ENCODE data around the gene FLNB.

- TF ChIP-seq, protein P1, sequence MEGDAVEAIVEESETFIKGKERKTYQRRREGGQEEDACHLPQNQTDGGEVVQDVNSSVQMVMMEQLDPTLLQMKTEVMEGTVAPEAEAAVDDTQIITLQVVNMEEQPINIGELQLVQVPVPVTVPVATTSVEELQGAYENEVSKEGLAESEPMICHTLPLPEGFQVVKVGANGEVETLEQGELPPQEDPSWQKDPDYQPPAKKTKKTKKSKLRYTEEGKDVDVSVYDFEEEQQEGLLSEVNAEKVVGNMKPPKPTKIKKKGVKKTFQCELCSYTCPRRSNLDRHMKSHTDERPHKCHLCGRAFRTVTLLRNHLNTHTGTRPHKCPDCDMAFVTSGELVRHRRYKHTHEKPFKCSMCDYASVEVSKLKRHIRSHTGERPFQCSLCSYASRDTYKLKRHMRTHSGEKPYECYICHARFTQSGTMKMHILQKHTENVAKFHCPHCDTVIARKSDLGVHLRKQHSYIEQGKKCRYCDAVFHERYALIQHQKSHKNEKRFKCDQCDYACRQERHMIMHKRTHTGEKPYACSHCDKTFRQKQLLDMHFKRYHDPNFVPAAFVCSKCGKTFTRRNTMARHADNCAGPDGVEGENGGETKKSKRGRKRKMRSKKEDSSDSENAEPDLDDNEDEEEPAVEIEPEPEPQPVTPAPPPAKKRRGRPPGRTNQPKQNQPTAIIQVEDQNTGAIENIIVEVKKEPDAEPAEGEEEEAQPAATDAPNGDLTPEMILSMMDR (IDR thresholded peaks at IDR 0.05; ENCODE audit: low read length), result no peak
- TF ChIP-seq EZH2 (IDR thresholded peaks at IDR 0.05; ENCODE audit: borderline replicate concordance, low read length), result no peak
Observed at GRCh38 chr3:58010562-58010961, 2.3 kb downstream of the FLNB start.
